NT2/D1 (cell line): ENCODE results near the gene NOL4L.
A peak's percentile ranks its signal among the peaks of the same experiment; 100 is the strongest.

ENCODE experiments used
- DNase-seq: peaks from one replicate; pipeline ENCODE4 v3.0.0-alpha.2; 2011; ENCODE audit warnings: low read depth, low spot score
- H3K27me3 ChIP-seq: 2 replicates; pipeline ENCODE4 v1.6.0; 2011; ENCODE audit warnings: mild to moderate bottlenecking; ENCODE audit not compliant: insufficient read length, insufficient read depth
- H3K36me3 ChIP-seq: 2 replicates; pipeline ENCODE4 v1.6.1; 2011; ENCODE audit warnings: mild to moderate bottlenecking, low read length, mixed read lengths; ENCODE audit not compliant: insufficient read depth, insufficient read length
- H3K4me1 ChIP-seq: 2 replicates; pipeline ENCODE4 v1.5.1; 2011; ENCODE audit not compliant: insufficient read depth, insufficient read length
- H3K4me3 ChIP-seq: 2 replicates; pipeline ENCODE4 v1.5.1; 2011; ENCODE audit warnings: low read depth; ENCODE audit not compliant: insufficient read length
- H3K9ac ChIP-seq: 2 replicates; pipeline ENCODE4 v1.6.0; 2011; ENCODE audit warnings: low read depth; ENCODE audit not compliant: insufficient read length
- H3K9me3 ChIP-seq: 2 replicates; pipeline ENCODE4 v1.5.1; 2011; ENCODE audit warnings: mild to moderate bottlenecking, low read length; ENCODE audit not compliant: insufficient read depth
- SUZ12 ChIP-seq: IDR thresholded peaks from 2 replicates; pipeline ENCODE4 v1.6.1; 2011; ENCODE audit not compliant: insufficient read length, insufficient read depth; ENCODE audit errors: extremely low read depth
- YY1 ChIP-seq: IDR thresholded peaks from 2 replicates; pipeline ENCODE4 v1.6.1; 2011; ENCODE audit not compliant: insufficient read length, insufficient read depth
- ZNF274 ChIP-seq: IDR thresholded peaks from 2 replicates; pipeline ENCODE4 v1.6.1; 2011; ENCODE audit warnings: mild to moderate bottlenecking, low read depth, low read length

Gene NOL4L

GRCh38 chr20:32607727-32608663 lies 22.9 kb upstream of the NOL4L start:
- Histone ChIP-seq H3K9me3 (no peaks in the 10 kb centered on the region), H3K9ac (no peak overlapping the region)

GRCh38 chr20:32607324-32607723 lies 22.2 kb upstream of the NOL4L start:
- no peak for TF ChIP-seq SUZ12
- no peak for TF ChIP-seq YY1
- no peak for TF ChIP-seq ZNF274
- Histone ChIP-seq H3K9ac (no peak overlapping the region), H3K4me3 (no peak overlapping the region), H3K27me3 (peaks cover 9% of the 10 kb centered on the region), H3K9me3 (no peaks in the 10 kb centered on the region), H3K36me3 (no peaks in the 10 kb centered on the region), H3K4me1 (peaks cover 14% of the 10 kb centered on the region)
- DNase-seq, result no peak

More at GRCh38 chr20:32607727-32608663, 22.9 kb upstream of the NOL4L start:
- H3K27me3 ChIP-seq, result peaks cover 9% of the 10 kb centered on the region
- H3K36me3 ChIP-seq, result no peaks in the 10 kb centered on the region
- peaks cover 14% of the 10 kb centered on the region for H3K4me1 ChIP-seq
- H3K4me3 ChIP-seq, result no peak overlapping the region
- no peak for TF ChIP-seq SUZ12
- no peak for TF ChIP-seq ZNF274
- no peak for TF ChIP-seq YY1
- DNase-seq, result no peak

GRCh38 chr20:32606790-32607189 lies 21.7 kb upstream of the NOL4L start:
- Histone ChIP-seq H3K9me3 (no peaks in the 10 kb centered on the region), H3K4me1 (peaks cover 14% of the 10 kb centered on the region), H3K9ac (no peak overlapping the region), H3K4me3 (no peak overlapping the region), H3K27me3 (peaks cover 9% of the 10 kb centered on the region), H3K36me3 (no peaks in the 10 kb centered on the region)
- no peak for DNase-seq
- TF ChIP-seq YY1 (no peak), SUZ12 (no peak), ZNF274 (no peak)

GRCh38 chr20:32606107-32606506 lies 21.0 kb upstream of the NOL4L start:
- peaks cover 14% of the 10 kb centered on the region for H3K4me1 ChIP-seq
- TF ChIP-seq SUZ12 (no peak), ZNF274 (no peak), YY1 (no peak)
- DNase-seq, result no peak
- peaks cover 9% of the 10 kb centered on the region for H3K27me3 ChIP-seq
- H3K36me3 ChIP-seq, result no peaks in the 10 kb centered on the region
- no peak overlapping the region for H3K4me3 ChIP-seq
- no peak overlapping the region for H3K9ac ChIP-seq
- no peaks in the 10 kb centered on the region for H3K9me3 ChIP-seq

GRCh38 chr20:32605167-32605656 lies 20.1 kb upstream of the NOL4L start:
- no peaks in the 10 kb centered on the region for H3K9me3 ChIP-seq
- H3K36me3 ChIP-seq, result no peaks in the 10 kb centered on the region
- peaks cover 9% of the 10 kb centered on the region for H3K27me3 ChIP-seq
- H3K9ac ChIP-seq, result peak overlapping the region; percentile 34
- peaks cover 14% of the 10 kb centered on the region for H3K4me1 ChIP-seq
- TF ChIP-seq YY1 (no peak), SUZ12 (no peak), ZNF274 (no peak)
- no peak overlapping the region for H3K4me3 ChIP-seq
- DNase-seq, result no peak

GRCh38 chr20:32603046-32603726 lies 18.1 kb upstream of the NOL4L start:
- Histone ChIP-seq H3K4me3 (no peak overlapping the region), H3K4me1 (peaks cover 14% of the 10 kb centered on the region), H3K9ac (no peak overlapping the region), H3K9me3 (no peaks in the 10 kb centered on the region), H3K27me3 (peaks cover 9% of the 10 kb centered on the region), H3K36me3 (no peaks in the 10 kb centered on the region)
- TF ChIP-seq YY1 (no peak), ZNF274 (no peak), SUZ12 (no peak)
- no peak for DNase-seq

- DNase-seq, result no peak
- TF ChIP-seq ZNF274, result no peak
- no peak for TF ChIP-seq SUZ12
- TF ChIP-seq YY1, result no peak
- H3K4me1 ChIP-seq, result peaks cover 14% of the 10 kb centered on the region
Measured at GRCh38 chr20:32602273-32602672, 17.1 kb upstream of the NOL4L start.

More at GRCh38 chr20:32602273-32602672, 17.1 kb upstream of the NOL4L start:
- Histone ChIP-seq H3K36me3 (no peaks in the 10 kb centered on the region), H3K4me3 (no peak overlapping the region), H3K27me3 (peaks cover 9% of the 10 kb centered on the region), H3K9me3 (no peaks in the 10 kb centered on the region), H3K9ac (no peak overlapping the region)
